ENCODE results near the gene SLC9A3. TPM values are rescaled to one million over a fixed set of nuclear protein-coding genes. Genes with fewer than 3 reads are reported as not detected.

SLC9A3 gene
- total RNA-seq, 1 experiment from 2014 or later = 1.5 TPM

DNA sequence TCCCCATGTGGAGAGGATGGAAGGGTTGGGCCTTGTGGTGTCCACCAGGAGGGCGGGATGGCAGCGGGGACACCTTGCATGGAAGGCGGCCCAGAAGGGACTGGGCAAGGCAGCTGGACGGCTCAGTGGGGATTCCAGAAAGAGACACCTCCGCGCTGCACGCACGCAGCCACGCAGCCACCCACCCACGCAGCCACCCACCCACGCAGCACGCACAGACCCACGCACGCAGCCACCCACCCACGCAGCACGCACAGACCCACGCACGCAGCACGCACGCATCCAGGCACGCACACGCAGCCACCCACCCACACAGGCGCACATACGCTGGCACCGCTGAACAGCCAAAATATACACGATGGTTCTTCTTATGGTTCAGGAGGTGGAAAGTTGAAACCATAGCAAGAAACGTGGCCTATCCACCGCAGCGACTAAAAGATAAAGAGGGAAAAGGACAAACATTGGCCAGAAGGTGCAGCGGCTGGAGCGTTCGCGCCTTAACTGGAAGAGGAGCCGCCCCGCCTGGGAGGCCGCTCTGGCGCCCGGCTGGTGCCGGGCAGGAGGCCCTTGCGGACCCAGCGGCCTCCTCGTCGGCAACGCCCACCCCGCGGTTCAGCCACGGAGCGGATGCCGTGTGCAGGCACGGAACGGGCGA lies 103.5 kb downstream of the SLC9A3 start:
- Histone ChIP-seq H3K4me1 (ENCODE audit: control insufficient read depth in 1 of 2, insufficient read depth in 2 of 2, low read length in 2 of 2) (peaks cover 0 to 9% of the 10 kb centered on the region in 2 experiments; a peak in 3 of 4 replicates), H3K4me3 (replicated peaks in 1 of 2; ENCODE audit: low read depth in 1 of 2, low read length in 2 of 2) (no peak overlapping the region), H4K20me1 (ENCODE audit: insufficient read depth) (no peaks in the 10 kb centered on the region), H3K36me3 (ENCODE audit: control insufficient read depth in 1 of 2, insufficient read depth in 2 of 2, low read length in 2 of 2) (no peaks in the 10 kb centered on the region), H3K4me2 (ENCODE audit: low read length) (no peak overlapping the region), H3K27ac (ENCODE audit: low read depth, low read length) (no peak overlapping the region), H3K27me3 (ENCODE audit: insufficient read depth, low read length) (no peaks in the 10 kb centered on the region), H3K9ac (ENCODE audit: low read length) (no peak overlapping the region), H3K9me2 (ENCODE audit: insufficient read depth) (no peaks in the 10 kb centered on the region), H2AFZ (ENCODE audit: low read depth, low read length, poor library complexity, severe bottlenecking) (no peak overlapping the region), H3K79me2 (ENCODE audit: insufficient read depth, low read length) (no peaks in the 10 kb centered on the region), H3K9me3 (ENCODE audit: control insufficient read depth in 1 of 2, insufficient read depth in 1 of 2, low read depth in 1 of 2, low read length in 2 of 2) (no peaks in the 10 kb centered on the region)
- no peak for TF ChIP-seq CBX3 (IDR thresholded peaks at IDR 0.05; ENCODE audit: low read depth)
- TF ChIP-seq POLR2AphosphoS5 (IDR thresholded peaks at IDR 0.05; ENCODE audit: low read depth, low read length) = no peak
- TF ChIP-seq ZNF274 (IDR thresholded peaks at IDR 0.05; ENCODE audit: low read depth, low read length) = no peak
- no peak for TF ChIP-seq JUND (IDR thresholded peaks at IDR 0.05)
- no peak for TF ChIP-seq TCF7L2 (IDR thresholded peaks at IDR 0.05; ENCODE audit: borderline replicate concordance, extremely low read depth, insufficient read depth, insufficient read length)
- TF ChIP-seq EZH2phosphoT487 (IDR thresholded peaks at IDR 0.05; ENCODE audit: borderline replicate concordance) = no peak
- TF ChIP-seq CEBPB (IDR thresholded peaks at IDR 0.05; ENCODE audit: low read depth) = no peak
- no peak for TF ChIP-seq SRF (IDR thresholded peaks at IDR 0.05; ENCODE audit: low read depth)
- no peak for TF ChIP-seq YY1 (IDR thresholded peaks at IDR 0.05; ENCODE audit: extremely low read depth, insufficient replicate concordance, low read depth, low read length)
- TF ChIP-seq, protein P1, sequence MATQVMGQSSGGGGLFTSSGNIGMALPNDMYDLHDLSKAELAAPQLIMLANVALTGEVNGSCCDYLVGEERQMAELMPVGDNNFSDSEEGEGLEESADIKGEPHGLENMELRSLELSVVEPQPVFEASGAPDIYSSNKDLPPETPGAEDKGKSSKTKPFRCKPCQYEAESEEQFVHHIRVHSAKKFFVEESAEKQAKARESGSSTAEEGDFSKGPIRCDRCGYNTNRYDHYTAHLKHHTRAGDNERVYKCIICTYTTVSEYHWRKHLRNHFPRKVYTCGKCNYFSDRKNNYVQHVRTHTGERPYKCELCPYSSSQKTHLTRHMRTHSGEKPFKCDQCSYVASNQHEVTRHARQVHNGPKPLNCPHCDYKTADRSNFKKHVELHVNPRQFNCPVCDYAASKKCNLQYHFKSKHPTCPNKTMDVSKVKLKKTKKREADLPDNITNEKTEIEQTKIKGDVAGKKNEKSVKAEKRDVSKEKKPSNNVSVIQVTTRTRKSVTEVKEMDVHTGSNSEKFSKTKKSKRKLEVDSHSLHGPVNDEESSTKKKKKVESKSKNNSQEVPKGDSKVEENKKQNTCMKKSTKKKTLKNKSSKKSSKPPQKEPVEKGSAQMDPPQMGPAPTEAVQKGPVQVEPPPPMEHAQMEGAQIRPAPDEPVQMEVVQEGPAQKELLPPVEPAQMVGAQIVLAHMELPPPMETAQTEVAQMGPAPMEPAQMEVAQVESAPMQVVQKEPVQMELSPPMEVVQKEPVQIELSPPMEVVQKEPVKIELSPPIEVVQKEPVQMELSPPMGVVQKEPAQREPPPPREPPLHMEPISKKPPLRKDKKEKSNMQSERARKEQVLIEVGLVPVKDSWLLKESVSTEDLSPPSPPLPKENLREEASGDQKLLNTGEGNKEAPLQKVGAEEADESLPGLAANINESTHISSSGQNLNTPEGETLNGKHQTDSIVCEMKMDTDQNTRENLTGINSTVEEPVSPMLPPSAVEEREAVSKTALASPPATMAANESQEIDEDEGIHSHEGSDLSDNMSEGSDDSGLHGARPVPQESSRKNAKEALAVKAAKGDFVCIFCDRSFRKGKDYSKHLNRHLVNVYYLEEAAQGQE (IDR thresholded peaks at IDR 0.05; ENCODE audit: low read depth) = no peak
- POLR2A ChIA-PET = no interaction called here
- BruUV-seq (replicated peaks) = no TSS peak
- intact Hi-C loops (cut with micrococcal nuclease) = no loop called here
- no peak for DNase-seq (ENCODE audit: low read depth, low spot score)
- RAD21 ChIA-PET (ENCODE audit: low non-redundant PET in 1 of 2, low total read pairs in 2 of 2, uncharacterized antibody in 2 of 2, unreplicated experiment in 2 of 2) = no interaction called here
- CTCF ChIA-PET = no interaction called here
- no peak for ATAC-seq

Small RNA genes lying within 50 kb of the gene (microRNA-seq; reads per million reads assigned to microRNA genes)
- gene MIR4456 (ENCODE audit: borderline number of aligned reads) = not detected

Other genes starting within 250 kb of the SLC9A3 start
- 12.7 TPM for gene AHRR, start 202.7 kb downstream of the SLC9A3 start, total RNA-seq (2021; ENCODE audit: unreplicated experiment)
- gene EXOC3, start 81.3 kb downstream of the SLC9A3 start, total RNA-seq (2021; ENCODE audit: unreplicated experiment) = 52.4 TPM
- gene CEP72, start 87.9 kb upstream of the SLC9A3 start, total RNA-seq (2021; ENCODE audit: unreplicated experiment) = 25.6 TPM
- 3.9 TPM for gene TPPP, start 168.9 kb upstream of the SLC9A3 start, total RNA-seq (2021; ENCODE audit: unreplicated experiment)